ENCODE results near the gene TRAP1. TPM values are rescaled to one million over a fixed set of nuclear protein-coding genes. Genes with fewer than 3 reads are reported as not detected.

Gene TRAP1
- total and polyA plus RNA-seq, 7 donors = 98.1 to 162 (median 122) TPM

GRCh38 chr16:3677994-3678393 lies 39.3 kb downstream of the TRAP1 start:
- TF ChIP-seq, protein P1, sequence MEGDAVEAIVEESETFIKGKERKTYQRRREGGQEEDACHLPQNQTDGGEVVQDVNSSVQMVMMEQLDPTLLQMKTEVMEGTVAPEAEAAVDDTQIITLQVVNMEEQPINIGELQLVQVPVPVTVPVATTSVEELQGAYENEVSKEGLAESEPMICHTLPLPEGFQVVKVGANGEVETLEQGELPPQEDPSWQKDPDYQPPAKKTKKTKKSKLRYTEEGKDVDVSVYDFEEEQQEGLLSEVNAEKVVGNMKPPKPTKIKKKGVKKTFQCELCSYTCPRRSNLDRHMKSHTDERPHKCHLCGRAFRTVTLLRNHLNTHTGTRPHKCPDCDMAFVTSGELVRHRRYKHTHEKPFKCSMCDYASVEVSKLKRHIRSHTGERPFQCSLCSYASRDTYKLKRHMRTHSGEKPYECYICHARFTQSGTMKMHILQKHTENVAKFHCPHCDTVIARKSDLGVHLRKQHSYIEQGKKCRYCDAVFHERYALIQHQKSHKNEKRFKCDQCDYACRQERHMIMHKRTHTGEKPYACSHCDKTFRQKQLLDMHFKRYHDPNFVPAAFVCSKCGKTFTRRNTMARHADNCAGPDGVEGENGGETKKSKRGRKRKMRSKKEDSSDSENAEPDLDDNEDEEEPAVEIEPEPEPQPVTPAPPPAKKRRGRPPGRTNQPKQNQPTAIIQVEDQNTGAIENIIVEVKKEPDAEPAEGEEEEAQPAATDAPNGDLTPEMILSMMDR (IDR thresholded peaks at IDR 0.05) = no peak
- WGBS, 3 donors = 92 to 96% (median 93%) methylated on average over 11 of the region's 11 CpGs
- no peak overlapping the region for H3K4me3 ChIP-seq
- H3K9me3 ChIP-seq = no peaks in the 10 kb centered on the region
- DNase-seq (peak in 1 of 2 donors; percentile 38), ATAC-seq (no peak)
- no peaks in the 10 kb centered on the region for H3K27me3 ChIP-seq (ENCODE audit: insufficient read depth in 3 of 3, low read length in 2 of 3)
- H3K27ac ChIP-seq = no peak overlapping the region
- H3K4me1 ChIP-seq = peaks cover 12% of the 10 kb centered on the region
- intact Hi-C loops (cut with DNase I) = no loop called here
- peaks cover 5 to 84% of the 10 kb centered on the region in 2 donors for H3K36me3 ChIP-seq (ENCODE audit: insufficient read depth in 1 of 2, low read depth in 1 of 2)

- Histone ChIP-seq H3K4me3 (no peak overlapping the region), H3K9me3 (no peaks in the 10 kb centered on the region), H3K27ac (no peak overlapping the region), H3K36me3 (ENCODE audit: insufficient read depth in 1 of 2, low read depth in 1 of 2) (peaks cover 5 to 96% of the 10 kb centered on the region in 2 donors), H3K27me3 (ENCODE audit: insufficient read depth in 3 of 3, low read length in 2 of 3) (no peaks in the 10 kb centered on the region), H3K4me1 (peaks cover 5% of the 10 kb centered on the region)
- WGBS, 3 donors = 82 to 84% (median 82%) methylated on average over 23 to 24 of the region's 24 CpGs
- DNase-seq (no peak), ATAC-seq (no peak)
- intact Hi-C loops (cut with DNase I) = no loop called here
- TF ChIP-seq, protein P1 (IDR thresholded peaks at IDR 0.05) = no peak
These were observed 41.7 kb downstream of the TRAP1 start for GRCh38 chr16:3675601-3676130.

- peak in 1 of 2 donors; percentile 42 for DNase-seq
- H3K9me3 ChIP-seq = no peaks in the 10 kb centered on the region
- WGBS, 3 donors = 87 to 92% (median 89%) methylated on average over 34 of the region's 34 CpGs
- peaks cover 5 to 97% of the 10 kb centered on the region in 2 donors for H3K36me3 ChIP-seq (ENCODE audit: insufficient read depth in 1 of 2, low read depth in 1 of 2)
- TF ChIP-seq, protein P1 (IDR thresholded peaks at IDR 0.05) = no peak
- intact Hi-C loops (cut with DNase I) = no loop called here
- H3K27me3 ChIP-seq (ENCODE audit: insufficient read depth in 3 of 3, low read length in 2 of 3) = no peaks in the 10 kb centered on the region
- no peak overlapping the region for H3K4me3 ChIP-seq
- ATAC-seq = no peak
- no peak overlapping the region for H3K27ac ChIP-seq
- no peaks in the 10 kb centered on the region for H3K4me1 ChIP-seq
These were observed 42.6 kb downstream of the TRAP1 start for GRCh38 chr16:3674513-3675295.

DNA sequence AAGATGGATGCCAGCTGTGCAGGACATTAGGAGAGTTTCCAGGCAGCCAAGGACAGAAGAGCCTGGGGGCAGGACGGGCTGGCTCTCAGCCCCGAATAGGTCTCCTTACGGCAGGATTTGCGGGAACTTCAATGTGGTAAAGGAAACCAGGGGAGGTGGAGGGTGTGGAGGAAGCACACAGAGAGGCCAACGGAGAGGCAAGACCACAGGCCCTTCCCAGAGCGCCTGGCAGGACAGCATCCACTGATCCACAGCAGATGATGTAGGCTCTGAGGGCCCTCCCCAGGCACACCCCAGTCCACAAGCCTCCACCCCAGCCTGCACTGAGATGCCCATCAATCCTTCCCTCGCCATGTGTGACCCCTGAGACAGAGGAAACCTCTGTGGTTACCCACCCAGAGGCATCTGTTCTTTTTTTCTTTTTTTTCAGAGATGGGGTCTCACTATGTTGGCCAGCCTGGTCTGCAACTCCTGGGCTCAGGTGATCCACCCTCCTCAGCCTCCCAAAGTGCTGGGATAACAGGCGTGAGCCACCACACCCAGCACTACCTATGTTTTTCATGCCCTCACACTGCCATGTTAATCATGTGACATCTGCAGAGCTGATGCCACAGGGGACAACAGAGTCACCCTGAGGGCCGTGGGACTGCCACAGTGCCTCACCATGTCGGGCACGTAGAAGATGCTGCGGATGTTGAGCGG lies 43.5 kb downstream of the TRAP1 start:
- ATAC-seq = no peak
- intact Hi-C loops (cut with DNase I) = no loop called here
- no peaks in the 10 kb centered on the region for H3K27me3 ChIP-seq (ENCODE audit: insufficient read depth in 3 of 3, low read length in 2 of 3)
- H3K36me3 ChIP-seq (ENCODE audit: insufficient read depth in 1 of 2, low read depth in 1 of 2) = peaks cover 5 to 96% of the 10 kb centered on the region in 2 donors
- TF ChIP-seq, protein P1 (IDR thresholded peaks at IDR 0.05) = no peak
- H3K9me3 ChIP-seq = no peaks in the 10 kb centered on the region
- no peak overlapping the region for H3K27ac ChIP-seq
- peak in 1 of 2 donors; percentile 38 for DNase-seq
- no peak overlapping the region for H3K4me3 ChIP-seq
- no peaks in the 10 kb centered on the region for H3K4me1 ChIP-seq
- WGBS, 3 donors = 86 to 93% (median 88%) methylated on average over 13 of the region's 13 CpGs
